ENCODE data around the gene CDYL. TPM values are rescaled to one million over a fixed set of nuclear protein-coding genes. Genes with fewer than 3 reads are reported as not detected.

CDYL gene
- polyA plus RNA-seq, 3 donors = 2.9 to 21.2 (median 4.2) TPM

- no peaks in the 10 kb centered on the region for H3K4me1 Mint-ChIP-seq
- H4K20me1 ChIP-seq (ENCODE audit: insufficient read depth, low read length) = no peaks in the 10 kb centered on the region
Measured at GRCh38 chr6:4971851-4972250, 195.6 kb downstream of the CDYL start.

GRCh38 chr6:4972438-4972837, 196.2 kb downstream of the CDYL start:
- Mint-ChIP-seq H3K36me3 (no peaks in the 10 kb centered on the region), H3K27ac (no peak overlapping the region), H3K4me1 (no peaks in the 10 kb centered on the region), H3K27me3 (ENCODE audit: low read depth in 3 of 3) (peaks cover 0 to 5% (median 2%) of the 10 kb centered on the region in 3 donors), H3K9me3 (peaks cover 0 to 8% (median 3%) of the 10 kb centered on the region in 7 donors), H3K4me3 (no peak overlapping the region)
- no peak overlapping the region for H3K27ac ChIP-seq (ENCODE audit: low read depth in 1 of 2, low read length in 2 of 2)
- no peak overlapping the region for H3K4me2 ChIP-seq (replicated peaks; ENCODE audit: extremely low read depth, low read length, poor library complexity, severe bottlenecking)
- no peaks in the 10 kb centered on the region for H3K79me2 ChIP-seq (ENCODE audit: insufficient read depth, low read length)
- no peaks in the 10 kb centered on the region for H3K9me3 ChIP-seq (replicated peaks in 1 of 2; ENCODE audit: control insufficient read depth in 1 of 2, insufficient read depth in 1 of 2, low read length in 2 of 2)
- H3K4me1 ChIP-seq (ENCODE audit: control insufficient read depth in 1 of 2, insufficient read depth in 2 of 2, low read length in 2 of 2) = no peaks in the 10 kb centered on the region
- no peaks in the 10 kb centered on the region for H3K27me3 ChIP-seq (ENCODE audit: control insufficient read depth in 2 of 2, insufficient read depth in 2 of 2, low read length in 2 of 2)
- TF ChIP-seq, protein P1, sequence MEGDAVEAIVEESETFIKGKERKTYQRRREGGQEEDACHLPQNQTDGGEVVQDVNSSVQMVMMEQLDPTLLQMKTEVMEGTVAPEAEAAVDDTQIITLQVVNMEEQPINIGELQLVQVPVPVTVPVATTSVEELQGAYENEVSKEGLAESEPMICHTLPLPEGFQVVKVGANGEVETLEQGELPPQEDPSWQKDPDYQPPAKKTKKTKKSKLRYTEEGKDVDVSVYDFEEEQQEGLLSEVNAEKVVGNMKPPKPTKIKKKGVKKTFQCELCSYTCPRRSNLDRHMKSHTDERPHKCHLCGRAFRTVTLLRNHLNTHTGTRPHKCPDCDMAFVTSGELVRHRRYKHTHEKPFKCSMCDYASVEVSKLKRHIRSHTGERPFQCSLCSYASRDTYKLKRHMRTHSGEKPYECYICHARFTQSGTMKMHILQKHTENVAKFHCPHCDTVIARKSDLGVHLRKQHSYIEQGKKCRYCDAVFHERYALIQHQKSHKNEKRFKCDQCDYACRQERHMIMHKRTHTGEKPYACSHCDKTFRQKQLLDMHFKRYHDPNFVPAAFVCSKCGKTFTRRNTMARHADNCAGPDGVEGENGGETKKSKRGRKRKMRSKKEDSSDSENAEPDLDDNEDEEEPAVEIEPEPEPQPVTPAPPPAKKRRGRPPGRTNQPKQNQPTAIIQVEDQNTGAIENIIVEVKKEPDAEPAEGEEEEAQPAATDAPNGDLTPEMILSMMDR (IDR thresholded peaks at IDR 0.05) = no peak
- H2AFZ ChIP-seq (ENCODE audit: insufficient read depth, low read depth, low read length, poor library complexity, severe bottlenecking) = no peak overlapping the region
- no peak overlapping the region for H3K9ac ChIP-seq (ENCODE audit: insufficient read depth, low read length, poor library complexity, severe bottlenecking)
- DNase-seq = no peak
- no peaks in the 10 kb centered on the region for H4K20me1 ChIP-seq (ENCODE audit: insufficient read depth, low read length)
- intact Hi-C loops (cut with micrococcal nuclease) = no loop called here
- H3K36me3 ChIP-seq (replicated peaks in 1 of 2; ENCODE audit: control insufficient read depth in 1 of 2, insufficient read depth in 2 of 2, low read length in 2 of 2) = no peaks in the 10 kb centered on the region
- WGBS (ENCODE audit: insufficient coverage) = 96% methylated on average over 7 of the region's 10 CpGs
- H3K4me3 ChIP-seq (replicated peaks in 1 of 3; ENCODE audit: low read depth in 2 of 3, low read length in 3 of 3) = no peak overlapping the region

More at GRCh38 chr6:4971851-4972250, 195.6 kb downstream of the CDYL start:
- Mint-ChIP-seq H3K9me3 (peaks cover 0 to 5% (median 2%) of the 10 kb centered on the region in 7 donors), H3K27me3 (ENCODE audit: low read depth in 3 of 3) (peaks cover 0 to 5% (median 2%) of the 10 kb centered on the region in 3 donors), H3K27ac (peak overlapping the region in 1 of 7 donors; percentile 20), H3K36me3 (no peaks in the 10 kb centered on the region), H3K4me3 (no peak overlapping the region)
- Histone ChIP-seq H3K4me2 (replicated peaks; ENCODE audit: extremely low read depth, low read length, poor library complexity, severe bottlenecking) (no peak overlapping the region), H3K79me2 (ENCODE audit: insufficient read depth, low read length) (no peaks in the 10 kb centered on the region), H3K4me3 (replicated peaks in 1 of 3; ENCODE audit: low read depth in 2 of 3, low read length in 3 of 3) (no peak overlapping the region), H3K9me3 (replicated peaks in 1 of 2; ENCODE audit: control insufficient read depth in 1 of 2, insufficient read depth in 1 of 2, low read length in 2 of 2) (no peaks in the 10 kb centered on the region), H3K27ac (ENCODE audit: low read depth in 1 of 2, low read length in 2 of 2) (no peak overlapping the region), H2AFZ (ENCODE audit: insufficient read depth, low read depth, low read length, poor library complexity, severe bottlenecking) (no peak overlapping the region), H3K36me3 (replicated peaks in 1 of 2; ENCODE audit: control insufficient read depth in 1 of 2, insufficient read depth in 2 of 2, low read length in 2 of 2) (no peaks in the 10 kb centered on the region), H3K27me3 (ENCODE audit: control insufficient read depth in 2 of 2, insufficient read depth in 2 of 2, low read length in 2 of 2) (no peaks in the 10 kb centered on the region), H3K4me1 (ENCODE audit: control insufficient read depth in 1 of 2, insufficient read depth in 2 of 2, low read length in 2 of 2) (no peaks in the 10 kb centered on the region), H3K9ac (ENCODE audit: insufficient read depth, low read length, poor library complexity, severe bottlenecking) (no peak overlapping the region)
- intact Hi-C loops (cut with micrococcal nuclease) = no loop called here
- 99% methylated on average over 7 of the region's 7 CpGs for WGBS (ENCODE audit: insufficient coverage)
- TF ChIP-seq, protein P1 (IDR thresholded peaks at IDR 0.05) = no peak
- DNase-seq = no peak
